Neural cell (in vitro differentiated cells): ENCODE data around the gene OGFR. TPM values are rescaled to one million over a fixed set of nuclear protein-coding genes. Genes with fewer than 3 reads are reported as not detected.

Experiments
- H2AFZ ChIP-seq: fragments of 200-600, 300-800 bp; sonication (generic), shearing (Covaris generic); 2 replicates; pipeline ENCODE4 v1.6.0; 2014; ENCODE audit warnings: low read depth, mild to moderate bottlenecking, antibody characterized with exemption, low read length, moderate library complexity
- H3F3A ChIP-seq: fragments of 200-600 bp; shearing (Covaris generic); 2 replicates; pipeline ENCODE4 v1.6.1; 2016; ENCODE audit warnings: mild to moderate bottlenecking, moderate library complexity, mixed read lengths, antibody characterized with exemption, low read length; ENCODE audit not compliant: insufficient read depth, poor library complexity, severe bottlenecking
- H3K27ac ChIP-seq: fragments of 200-600, 300-800 bp; sonication (generic), shearing (Covaris generic); 2 replicates; pipeline ENCODE4 v1.5.1; 2014; ENCODE audit warnings: mild to moderate bottlenecking, low read length, moderate library complexity
- H3K27me3 ChIP-seq: fragments of 300-800, 200-600 bp; sonication (generic), shearing (Covaris generic); 2 replicates; pipeline ENCODE4 v1.6.0; 2014; ENCODE audit warnings: mild to moderate bottlenecking, low read depth, low read length, moderate library complexity; ENCODE audit not compliant: insufficient read depth
- H3K36me3 ChIP-seq: fragments of 300-800, 200-600 bp; sonication (generic), shearing (Covaris generic); 2 replicates; pipeline ENCODE4 v1.5.1; 2014; ENCODE audit warnings: mild to moderate bottlenecking, antibody characterized with exemption, low read length, moderate library complexity; ENCODE audit not compliant: insufficient read depth
- H3K4me2 ChIP-seq: fragments of 300-800, 200-600 bp; sonication (generic), shearing (Covaris generic); 2 replicates; pipeline ENCODE4 v1.6.0; 2014; ENCODE audit warnings: mild to moderate bottlenecking, low read length
- H3K4me3 ChIP-seq: fragments of 300-800, 200-600 bp; sonication (generic), shearing (Covaris generic); 2 replicates; pipeline ENCODE4 v1.5.1; 2014; ENCODE audit warnings: mild to moderate bottlenecking, low read length, moderate library complexity
- H3K79me2 ChIP-seq: fragments of 200-600 bp; shearing (Covaris generic); replicated peaks from 2 replicates; pipeline ENCODE4 v1.6.0; 2014; ENCODE audit warnings: mild to moderate bottlenecking, low read length, moderate library complexity; ENCODE audit not compliant: insufficient read depth
- H3K9ac ChIP-seq: fragments of 300-800, 200-600 bp; sonication (generic), shearing (Covaris generic); 2 replicates; pipeline ENCODE4 v1.6.1; 2016; ENCODE audit warnings: mild to moderate bottlenecking, low read length, mixed read lengths
- H3K9me2 ChIP-seq: fragments of 200-600 bp; shearing (Covaris generic); 2 replicates; pipeline ENCODE4 v1.6.1; 2016; ENCODE audit warnings: mild to moderate bottlenecking, low read length, mixed read lengths; ENCODE audit not compliant: insufficient read depth
- H3K9me3 ChIP-seq: fragments of 200-600, 300-800 bp; sonication (generic), shearing (Covaris generic); 2 replicates; pipeline ENCODE4 v1.6.1; 2016; ENCODE audit warnings: mild to moderate bottlenecking, mixed run types, low read length, moderate library complexity, mixed read lengths
- H4K20me1 ChIP-seq: fragments of 200-600 bp; shearing (Covaris generic); 2 replicates; pipeline ENCODE4 v1.6.1; 2016; ENCODE audit warnings: mild to moderate bottlenecking, mixed run types; ENCODE audit not compliant: insufficient read depth
- EP300 ChIP-seq: fragments of 450-650 bp; conservative IDR thresholded peaks from 2 replicates; pipeline ENCODE4 v1.6.1; 2014; ENCODE audit warnings: antibody characterized with exemption, mild to moderate bottlenecking, moderate library complexity; ENCODE audit not compliant: poor library complexity, severe bottlenecking
- EZH2 ChIP-seq: fragments of 200-600, 300-800 bp; shearing (Covaris generic), sonication (generic); IDR thresholded peaks from 2 replicates; pipeline ENCODE4 v1.6.1; 2014; ENCODE audit warnings: antibody characterized with exemption, low read length, borderline replicate concordance, mild to moderate bottlenecking; ENCODE audit not compliant: insufficient read depth, poor library complexity, severe bottlenecking
- MXI1 ChIP-seq: fragments of 450-650 bp; conservative IDR thresholded peaks from 2 replicates; pipeline ENCODE4 v1.6.1; 2014; ENCODE audit warnings: antibody characterized with exemption, mild to moderate bottlenecking; ENCODE audit not compliant: poor library complexity, severe bottlenecking
- POLR2AphosphoS5 ChIP-seq: IDR thresholded peaks from 2 replicates; pipeline ENCODE4 v1.6.1; 2012
- RAD21 ChIP-seq: fragments of 450-650 bp; conservative IDR thresholded peaks from 2 replicates; pipeline ENCODE4 v1.6.1; 2014; ENCODE audit warnings: antibody characterized with exemption, mild to moderate bottlenecking, moderate library complexity
- SMC3 ChIP-seq: fragments of 450-650 bp; conservative IDR thresholded peaks from 2 replicates; pipeline ENCODE4 v1.6.1; 2014; ENCODE audit warnings: antibody characterized with exemption, mild to moderate bottlenecking, moderate library complexity; ENCODE audit not compliant: poor library complexity
- TAF1 ChIP-seq: IDR thresholded peaks from 2 replicates; pipeline ENCODE4 v1.6.1; 2012; ENCODE audit warnings: low read depth
- polyA plus RNA-seq: library from polyadenylated mRNA; depleted of rRNA; stranded (reverse); fragments of >200 nt; gene quantifications from 2 replicates; pipeline ENCODE4 v1.2.3, GENCODE V29; 2014
- TF ChIP-seq, protein P1 (sequence below): fragments of 450-650 bp; IDR thresholded peaks from 2 replicates; pipeline ENCODE4 v1.5.1; 2014; ENCODE audit warnings: antibody characterized with exemption, mild to moderate bottlenecking, moderate library complexity; ENCODE audit not compliant: poor library complexity, severe bottlenecking
- TF ChIP-seq, protein P2 (sequence below): IDR thresholded peaks from 2 replicates; pipeline ENCODE4 v1.6.1; 2012; ENCODE audit warnings: borderline replicate concordance

Gene OGFR
- polyA plus RNA-seq, 1 donor from 2014 or later = 15.6 TPM

DNA sequence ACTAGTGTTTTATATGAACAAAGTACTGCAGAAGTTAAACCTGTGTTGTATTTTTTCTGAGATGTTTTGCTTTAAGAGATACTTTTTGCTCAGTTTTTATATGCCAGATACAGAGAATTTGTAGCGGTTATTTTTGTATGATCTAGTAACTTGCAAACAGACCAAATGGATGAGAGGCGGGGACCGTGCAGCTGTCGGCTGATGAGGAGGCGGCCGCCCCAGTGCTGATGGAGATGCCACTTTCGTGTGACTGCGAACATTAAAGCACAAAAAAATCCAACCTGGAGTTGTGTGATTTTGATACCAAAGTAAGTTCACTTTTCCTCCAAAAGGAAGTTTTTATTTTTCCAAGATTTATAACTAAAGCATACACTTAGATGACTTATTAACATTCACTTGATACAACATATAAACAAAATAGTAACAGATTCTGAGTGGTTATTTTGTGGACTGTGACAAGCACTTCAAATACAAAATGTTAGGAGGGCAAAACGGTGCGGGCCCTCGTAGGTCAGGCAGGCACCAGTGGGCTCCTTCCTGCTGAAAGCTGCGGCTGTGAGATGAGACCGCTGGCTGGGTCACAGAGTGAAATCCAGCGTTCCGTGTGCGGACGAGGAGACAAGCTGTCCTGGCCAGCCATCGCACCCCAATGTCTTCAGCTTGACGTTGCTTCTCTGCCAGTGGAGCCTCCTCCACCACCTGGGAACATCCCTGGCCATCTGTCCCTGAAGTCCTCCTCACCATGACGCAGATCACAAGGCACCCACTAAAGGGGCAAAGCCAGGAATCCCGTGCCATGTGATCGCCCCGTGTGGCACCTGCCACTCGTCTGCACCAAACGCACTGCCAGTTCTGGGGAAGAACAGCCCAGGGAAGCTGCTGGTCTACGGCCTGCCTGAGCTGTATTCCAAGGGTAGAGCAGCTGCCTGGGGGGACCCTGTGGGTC lies 4.0 kb upstream of the OGFR start:
- Histone ChIP-seq H3K36me3 (no peaks in the 10 kb centered on the region), H3K4me3 (no peak overlapping the region), H3K27ac (no peak overlapping the region), H3F3A (no peaks in the 10 kb centered on the region), H3K4me2 (no peak overlapping the region), H3K9me3 (no peaks in the 10 kb centered on the region), H3K9me2 (no peaks in the 10 kb centered on the region), H3K79me2 (peaks cover 3% of the 10 kb centered on the region), H2AFZ (no peak overlapping the region), H3K9ac (no peak overlapping the region), H3K27me3 (no peaks in the 10 kb centered on the region), H4K20me1 (no peaks in the 10 kb centered on the region)
- TF ChIP-seq, protein P1, sequence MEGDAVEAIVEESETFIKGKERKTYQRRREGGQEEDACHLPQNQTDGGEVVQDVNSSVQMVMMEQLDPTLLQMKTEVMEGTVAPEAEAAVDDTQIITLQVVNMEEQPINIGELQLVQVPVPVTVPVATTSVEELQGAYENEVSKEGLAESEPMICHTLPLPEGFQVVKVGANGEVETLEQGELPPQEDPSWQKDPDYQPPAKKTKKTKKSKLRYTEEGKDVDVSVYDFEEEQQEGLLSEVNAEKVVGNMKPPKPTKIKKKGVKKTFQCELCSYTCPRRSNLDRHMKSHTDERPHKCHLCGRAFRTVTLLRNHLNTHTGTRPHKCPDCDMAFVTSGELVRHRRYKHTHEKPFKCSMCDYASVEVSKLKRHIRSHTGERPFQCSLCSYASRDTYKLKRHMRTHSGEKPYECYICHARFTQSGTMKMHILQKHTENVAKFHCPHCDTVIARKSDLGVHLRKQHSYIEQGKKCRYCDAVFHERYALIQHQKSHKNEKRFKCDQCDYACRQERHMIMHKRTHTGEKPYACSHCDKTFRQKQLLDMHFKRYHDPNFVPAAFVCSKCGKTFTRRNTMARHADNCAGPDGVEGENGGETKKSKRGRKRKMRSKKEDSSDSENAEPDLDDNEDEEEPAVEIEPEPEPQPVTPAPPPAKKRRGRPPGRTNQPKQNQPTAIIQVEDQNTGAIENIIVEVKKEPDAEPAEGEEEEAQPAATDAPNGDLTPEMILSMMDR = no peak
- TF ChIP-seq EZH2 = no peak
- TF ChIP-seq MXI1 = no peak
- TF ChIP-seq EP300 = no peak
- TF ChIP-seq, protein P2, sequence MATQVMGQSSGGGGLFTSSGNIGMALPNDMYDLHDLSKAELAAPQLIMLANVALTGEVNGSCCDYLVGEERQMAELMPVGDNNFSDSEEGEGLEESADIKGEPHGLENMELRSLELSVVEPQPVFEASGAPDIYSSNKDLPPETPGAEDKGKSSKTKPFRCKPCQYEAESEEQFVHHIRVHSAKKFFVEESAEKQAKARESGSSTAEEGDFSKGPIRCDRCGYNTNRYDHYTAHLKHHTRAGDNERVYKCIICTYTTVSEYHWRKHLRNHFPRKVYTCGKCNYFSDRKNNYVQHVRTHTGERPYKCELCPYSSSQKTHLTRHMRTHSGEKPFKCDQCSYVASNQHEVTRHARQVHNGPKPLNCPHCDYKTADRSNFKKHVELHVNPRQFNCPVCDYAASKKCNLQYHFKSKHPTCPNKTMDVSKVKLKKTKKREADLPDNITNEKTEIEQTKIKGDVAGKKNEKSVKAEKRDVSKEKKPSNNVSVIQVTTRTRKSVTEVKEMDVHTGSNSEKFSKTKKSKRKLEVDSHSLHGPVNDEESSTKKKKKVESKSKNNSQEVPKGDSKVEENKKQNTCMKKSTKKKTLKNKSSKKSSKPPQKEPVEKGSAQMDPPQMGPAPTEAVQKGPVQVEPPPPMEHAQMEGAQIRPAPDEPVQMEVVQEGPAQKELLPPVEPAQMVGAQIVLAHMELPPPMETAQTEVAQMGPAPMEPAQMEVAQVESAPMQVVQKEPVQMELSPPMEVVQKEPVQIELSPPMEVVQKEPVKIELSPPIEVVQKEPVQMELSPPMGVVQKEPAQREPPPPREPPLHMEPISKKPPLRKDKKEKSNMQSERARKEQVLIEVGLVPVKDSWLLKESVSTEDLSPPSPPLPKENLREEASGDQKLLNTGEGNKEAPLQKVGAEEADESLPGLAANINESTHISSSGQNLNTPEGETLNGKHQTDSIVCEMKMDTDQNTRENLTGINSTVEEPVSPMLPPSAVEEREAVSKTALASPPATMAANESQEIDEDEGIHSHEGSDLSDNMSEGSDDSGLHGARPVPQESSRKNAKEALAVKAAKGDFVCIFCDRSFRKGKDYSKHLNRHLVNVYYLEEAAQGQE = no peak
- TF ChIP-seq TAF1 = no peak
- no peak for TF ChIP-seq POLR2AphosphoS5
- no peak for TF ChIP-seq RAD21
- TF ChIP-seq SMC3 = no peak

DNA sequence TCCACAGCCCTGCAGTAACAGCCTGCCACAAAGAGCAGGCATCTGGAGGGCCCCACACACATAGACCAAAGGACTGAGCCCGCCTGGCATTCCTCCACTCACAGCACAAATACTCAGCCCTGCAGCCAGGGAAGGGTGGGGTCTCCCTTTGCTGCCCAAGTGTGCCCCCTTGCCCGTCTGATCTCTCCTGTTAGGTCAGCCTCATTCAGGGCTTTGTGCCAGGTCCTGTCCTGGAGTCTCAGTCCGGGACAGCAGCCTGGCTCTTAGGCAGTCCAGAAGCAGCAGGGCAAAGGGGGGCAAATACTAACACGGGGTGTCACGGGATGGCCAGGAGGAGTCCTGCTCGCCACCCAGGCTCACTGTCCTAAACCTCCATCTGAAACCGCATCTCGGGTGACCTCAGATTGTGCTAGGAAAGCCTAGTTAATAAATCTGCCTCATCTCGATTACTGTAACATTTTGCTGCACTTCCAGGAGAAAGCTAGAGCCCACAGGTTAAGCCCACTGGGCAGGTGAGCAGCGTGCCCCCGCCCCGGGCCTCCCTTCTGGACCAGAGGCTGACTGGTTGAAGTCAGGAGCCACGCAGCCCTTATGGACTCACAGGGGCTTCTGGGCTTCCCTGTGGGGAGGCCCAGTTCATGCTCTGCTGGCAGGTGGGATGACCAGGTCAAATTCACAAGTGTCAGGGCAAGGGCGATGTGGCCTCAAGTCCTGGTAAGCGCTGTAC lies 3.2 kb upstream of the OGFR start:
- H3K4me2 ChIP-seq = no peak overlapping the region
- no peaks in the 10 kb centered on the region for H3F3A ChIP-seq
- no peaks in the 10 kb centered on the region for H3K36me3 ChIP-seq
- no peaks in the 10 kb centered on the region for H3K9me3 ChIP-seq
- H3K9me2 ChIP-seq = no peaks in the 10 kb centered on the region
- H3K27me3 ChIP-seq = no peaks in the 10 kb centered on the region
- H3K4me3 ChIP-seq = no peak overlapping the region
- no peaks in the 10 kb centered on the region for H4K20me1 ChIP-seq
- no peak overlapping the region for H3K27ac ChIP-seq
- peaks cover 7% of the 10 kb centered on the region for H3K79me2 ChIP-seq
- H2AFZ ChIP-seq = no peak overlapping the region
- TF ChIP-seq EZH2 (no peak), RAD21 (no peak), TAF1 (no peak), POLR2AphosphoS5 (no peak), MXI1 (no peak), SMC3 (no peak), EP300 (no peak)
- TF ChIP-seq, protein P1 = no peak
- TF ChIP-seq, protein P2 = no peak
- no peak overlapping the region for H3K9ac ChIP-seq
